Measurements from ENCODE around the gene FBN2.

The FBN2 gene

GRCh38 chr5:128341056-128341455, 197.0 kb downstream of the FBN2 start:
- TF ChIP-seq EGR1 (IDR thresholded peaks at IDR 0.05) (no peak), ZBTB7A (IDR thresholded peaks at IDR 0.05; ENCODE audit: low read depth) (no peak), YY1 (IDR thresholded peaks at IDR 0.05; ENCODE audit: low read depth) (no peak), FOXM1 (IDR thresholded peaks at IDR 0.05; ENCODE audit: borderline replicate concordance, low read depth) (no peak), RAD21 (IDR thresholded peaks at IDR 0.05; ENCODE audit: low read depth) (no peak), CEBPB (IDR thresholded peaks at IDR 0.05) (no peak), EP300 (IDR thresholded peaks at IDR 0.05; ENCODE audit: borderline replicate concordance) (no peak), TCF12 (IDR thresholded peaks at IDR 0.05; ENCODE audit: low read depth) (no peak), CREB1 (IDR thresholded peaks at IDR 0.05; ENCODE audit: low read depth) (no peak), USF1 (IDR thresholded peaks at IDR 0.05) (no peak), TAF1 (IDR thresholded peaks at IDR 0.05; ENCODE audit: low read depth) (no peak)

GRCh38 chr5:128340648-128341047, 197.4 kb downstream of the FBN2 start:
- TF ChIP-seq YY1 (IDR thresholded peaks at IDR 0.05; ENCODE audit: low read depth) (no peak), ZBTB7A (IDR thresholded peaks at IDR 0.05; ENCODE audit: low read depth) (no peak), TCF12 (IDR thresholded peaks at IDR 0.05; ENCODE audit: low read depth) (no peak), EP300 (IDR thresholded peaks at IDR 0.05; ENCODE audit: borderline replicate concordance) (no peak), EGR1 (IDR thresholded peaks at IDR 0.05) (no peak), CEBPB (IDR thresholded peaks at IDR 0.05) (no peak), TEAD4 (IDR thresholded peaks at IDR 0.05) (no peak), NFIC (IDR thresholded peaks at IDR 0.05) (no peak), USF1 (IDR thresholded peaks at IDR 0.05) (no peak), TAF1 (IDR thresholded peaks at IDR 0.05; ENCODE audit: low read depth) (no peak), RAD21 (IDR thresholded peaks at IDR 0.05; ENCODE audit: low read depth) (no peak), REST (IDR thresholded peaks at IDR 0.05; ENCODE audit: low read depth) (no peak), FOXM1 (IDR thresholded peaks at IDR 0.05; ENCODE audit: borderline replicate concordance, low read depth) (no peak), CREB1 (IDR thresholded peaks at IDR 0.05; ENCODE audit: low read depth) (no peak)
- TF ChIP-seq, protein P1, sequence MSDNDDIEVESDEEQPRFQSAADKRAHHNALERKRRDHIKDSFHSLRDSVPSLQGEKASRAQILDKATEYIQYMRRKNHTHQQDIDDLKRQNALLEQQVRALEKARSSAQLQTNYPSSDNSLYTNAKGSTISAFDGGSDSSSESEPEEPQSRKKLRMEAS (IDR thresholded peaks at IDR 0.05) = no peak

- no peak for TF ChIP-seq NFIC (IDR thresholded peaks at IDR 0.05)
These were observed 198.5 kb downstream of the FBN2 start for GRCh38 chr5:128339585-128339984.

- TF ChIP-seq FOXM1 (IDR thresholded peaks at IDR 0.05; ENCODE audit: borderline replicate concordance, low read depth) (no peak), YY1 (IDR thresholded peaks at IDR 0.05; ENCODE audit: low read depth) (no peak), NFIC (IDR thresholded peaks at IDR 0.05) (no peak), EP300 (IDR thresholded peaks at IDR 0.05; ENCODE audit: borderline replicate concordance) (no peak), RAD21 (IDR thresholded peaks at IDR 0.05; ENCODE audit: low read depth) (no peak), USF1 (IDR thresholded peaks at IDR 0.05) (no peak), REST (IDR thresholded peaks at IDR 0.05; ENCODE audit: low read depth) (no peak), TCF12 (IDR thresholded peaks at IDR 0.05; ENCODE audit: low read depth) (no peak), TEAD4 (IDR thresholded peaks at IDR 0.05) (no peak), ZBTB7A (IDR thresholded peaks at IDR 0.05; ENCODE audit: low read depth) (no peak), EGR1 (IDR thresholded peaks at IDR 0.05) (no peak)
- TF ChIP-seq, protein P1 (IDR thresholded peaks at IDR 0.05) = no peak
These were observed 199.4 kb downstream of the FBN2 start for GRCh38 chr5:128338649-128339048.

DNA sequence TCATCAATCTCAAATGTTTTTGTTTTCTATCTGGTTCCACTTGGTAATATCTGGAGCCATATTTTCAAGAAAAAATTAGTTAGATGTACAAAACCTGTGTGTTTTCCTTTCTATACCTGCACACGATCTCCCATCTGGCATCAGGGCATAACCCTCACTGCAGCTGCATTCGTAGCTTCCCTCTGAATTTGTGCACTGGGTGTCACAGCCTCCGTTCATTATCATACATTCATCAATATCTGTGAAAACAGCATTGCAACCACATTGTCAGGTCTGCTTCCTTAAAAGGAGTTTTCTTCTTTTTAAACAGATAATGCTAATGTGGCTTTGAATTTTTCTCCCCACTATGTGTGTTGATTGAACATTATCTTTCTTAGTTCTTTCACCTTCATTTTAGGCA, 202.7 kb downstream of the FBN2 start:
- TF ChIP-seq TAF1 (IDR thresholded peaks at IDR 0.05; ENCODE audit: low read depth) (no peak), NFIC (IDR thresholded peaks at IDR 0.05) (no peak), YY1 (IDR thresholded peaks at IDR 0.05; ENCODE audit: low read depth) (no peak), ZBTB7A (IDR thresholded peaks at IDR 0.05; ENCODE audit: low read depth) (no peak), EGR1 (IDR thresholded peaks at IDR 0.05) (no peak), TEAD4 (IDR thresholded peaks at IDR 0.05) (no peak)
- TF ChIP-seq, protein P1 (IDR thresholded peaks at IDR 0.05) = no peak
